ENCODE data around the gene RUNDC1.
A peak's percentile ranks its signal among the peaks of the same experiment; 100 is the strongest.
"Not testable (repeated sequence)": the region's sequence is repeated elsewhere in the genome, so short reads cannot be mapped to it uniquely, and the experiment has no call there.

RUNDC1 gene

DNA sequence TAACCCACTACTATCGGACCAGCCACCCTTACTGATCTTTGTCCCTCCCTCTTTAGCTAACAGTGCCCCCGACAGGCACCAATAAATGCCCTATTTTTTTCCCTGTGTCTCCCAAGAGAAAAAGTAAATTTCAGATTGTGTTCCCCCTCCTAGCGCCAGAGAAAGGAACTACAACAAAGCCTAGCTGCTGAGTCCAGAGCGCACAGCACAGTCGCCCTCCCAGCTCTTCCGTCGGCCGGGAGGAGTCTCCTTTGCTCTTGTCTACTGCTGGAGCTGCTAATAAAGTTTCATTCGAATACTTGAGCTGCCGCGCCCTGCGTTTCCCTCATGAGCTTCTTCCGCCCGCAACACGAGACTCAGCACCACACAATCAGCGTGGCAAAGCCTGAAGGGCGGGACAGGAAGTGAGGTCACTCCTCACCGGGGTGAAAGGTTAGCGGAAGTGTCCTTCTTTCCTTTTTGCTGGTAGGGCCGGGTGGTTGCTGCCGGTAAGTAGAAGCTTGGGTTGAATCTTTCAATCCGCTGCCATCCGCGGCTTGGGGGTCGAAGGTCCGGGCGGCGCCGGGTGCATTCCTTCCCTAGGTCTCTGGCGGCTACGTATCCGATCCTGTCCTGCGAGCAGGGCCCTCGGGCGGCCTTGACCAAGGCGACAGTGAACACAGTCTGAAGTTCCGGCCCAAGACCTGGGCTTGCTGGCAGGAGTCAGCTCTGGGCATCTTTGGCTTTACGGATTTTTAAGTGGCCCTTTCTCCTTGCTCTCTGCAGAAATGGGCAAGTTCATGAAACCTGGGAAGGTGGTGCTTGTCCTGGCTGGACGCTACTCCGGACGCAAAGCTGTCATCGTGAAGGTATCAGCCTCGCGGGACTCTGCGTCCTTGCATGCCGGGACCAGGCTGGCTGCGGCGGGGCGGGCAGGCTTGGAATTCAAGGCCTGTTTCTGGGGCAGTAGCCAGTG lies 17.9 kb downstream of the RUNDC1 start, which contains the start of gene RPL27:
Gene RPL27, plus strand, starts transcription at position 436 of the 955 bp plus-strand sequence. Its CDS starts 332 bp downstream, at position 768.
- Histone ChIP-seq H3K4me3 (ENCODE audit: low read depth, low read length) (peak within 1 kb of the TSS; percentile 100), H3K9me3 (no peaks in the 10 kb centered on the region), H3K27me3 (no peaks in the 10 kb centered on the region), H3K36me3 (peaks cover 50% of the 10 kb centered on the region), H3K4me1 (no peaks in the 10 kb centered on the region)
- peak; percentile 97 for DNase-seq
- TF ChIP-seq, protein P1, sequence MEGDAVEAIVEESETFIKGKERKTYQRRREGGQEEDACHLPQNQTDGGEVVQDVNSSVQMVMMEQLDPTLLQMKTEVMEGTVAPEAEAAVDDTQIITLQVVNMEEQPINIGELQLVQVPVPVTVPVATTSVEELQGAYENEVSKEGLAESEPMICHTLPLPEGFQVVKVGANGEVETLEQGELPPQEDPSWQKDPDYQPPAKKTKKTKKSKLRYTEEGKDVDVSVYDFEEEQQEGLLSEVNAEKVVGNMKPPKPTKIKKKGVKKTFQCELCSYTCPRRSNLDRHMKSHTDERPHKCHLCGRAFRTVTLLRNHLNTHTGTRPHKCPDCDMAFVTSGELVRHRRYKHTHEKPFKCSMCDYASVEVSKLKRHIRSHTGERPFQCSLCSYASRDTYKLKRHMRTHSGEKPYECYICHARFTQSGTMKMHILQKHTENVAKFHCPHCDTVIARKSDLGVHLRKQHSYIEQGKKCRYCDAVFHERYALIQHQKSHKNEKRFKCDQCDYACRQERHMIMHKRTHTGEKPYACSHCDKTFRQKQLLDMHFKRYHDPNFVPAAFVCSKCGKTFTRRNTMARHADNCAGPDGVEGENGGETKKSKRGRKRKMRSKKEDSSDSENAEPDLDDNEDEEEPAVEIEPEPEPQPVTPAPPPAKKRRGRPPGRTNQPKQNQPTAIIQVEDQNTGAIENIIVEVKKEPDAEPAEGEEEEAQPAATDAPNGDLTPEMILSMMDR (IDR thresholded peaks at IDR 0.05; ENCODE audit: low read depth, low read length): peak; percentile 89

DNA sequence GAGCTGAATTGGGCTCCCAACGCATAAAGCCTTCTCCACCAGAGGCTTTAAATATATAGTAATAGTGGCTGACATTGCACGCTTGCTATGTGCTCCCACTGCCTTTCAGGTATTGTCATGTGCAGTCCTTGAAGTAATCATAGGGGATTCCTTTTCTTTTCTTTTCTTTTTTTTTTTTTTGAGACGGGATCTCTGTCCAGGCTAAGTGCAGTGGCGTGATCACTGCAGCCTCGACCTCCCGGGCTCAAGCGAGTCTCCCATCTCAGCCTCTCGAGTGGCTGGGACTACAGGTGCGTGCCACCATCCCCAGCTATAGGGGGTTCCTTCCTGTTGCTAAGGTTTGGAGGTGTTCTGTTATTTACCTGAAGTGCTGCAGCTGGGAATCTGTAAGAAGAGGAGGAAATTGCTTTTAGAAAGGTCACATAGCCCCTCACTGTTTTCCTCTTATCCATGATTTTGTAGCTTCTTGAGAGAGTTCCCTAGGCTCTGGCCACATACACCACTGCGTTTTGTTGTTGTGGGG lies 18.7 kb downstream of the RUNDC1 start:
- DNase-seq: no peak
- H3K36me3 ChIP-seq: peaks cover 52% of the 10 kb centered on the region
- no peaks in the 10 kb centered on the region for H3K27me3 ChIP-seq
- H3K4me1 ChIP-seq: no peaks in the 10 kb centered on the region
- no peaks in the 10 kb centered on the region for H3K9me3 ChIP-seq
- TF ChIP-seq, protein P1 (IDR thresholded peaks at IDR 0.05; ENCODE audit: low read depth, low read length): no peak
- H3K4me3 ChIP-seq (ENCODE audit: low read depth, low read length): peak overlapping the region; percentile 100

DNA sequence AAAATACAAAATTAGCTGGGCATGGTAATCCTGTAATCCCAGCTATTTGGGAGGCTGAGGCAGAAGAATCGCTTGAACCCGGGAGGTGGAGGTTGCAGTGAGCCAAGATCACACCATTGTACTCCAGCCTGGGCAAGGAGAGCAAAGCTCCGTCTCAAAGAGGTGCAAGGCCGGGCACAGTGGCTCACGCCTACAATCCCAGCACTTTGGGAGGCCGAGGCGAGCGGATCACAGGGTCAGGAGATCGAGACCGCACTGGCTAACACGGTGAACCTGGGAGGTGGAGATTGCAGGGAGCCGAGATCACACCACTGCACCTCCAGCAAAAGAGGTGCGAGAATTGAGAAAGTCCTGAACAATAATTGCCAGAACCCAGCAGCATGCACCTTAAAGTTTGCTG lies 20.5 kb downstream of the RUNDC1 start:
- peaks cover 58% of the 10 kb centered on the region for H3K36me3 ChIP-seq
- H3K4me3 ChIP-seq (ENCODE audit: low read depth, low read length); H3K27me3 ChIP-seq; DNase-seq; H3K4me1 ChIP-seq; H3K9me3 ChIP-seq: not testable (repeated sequence)

DNA sequence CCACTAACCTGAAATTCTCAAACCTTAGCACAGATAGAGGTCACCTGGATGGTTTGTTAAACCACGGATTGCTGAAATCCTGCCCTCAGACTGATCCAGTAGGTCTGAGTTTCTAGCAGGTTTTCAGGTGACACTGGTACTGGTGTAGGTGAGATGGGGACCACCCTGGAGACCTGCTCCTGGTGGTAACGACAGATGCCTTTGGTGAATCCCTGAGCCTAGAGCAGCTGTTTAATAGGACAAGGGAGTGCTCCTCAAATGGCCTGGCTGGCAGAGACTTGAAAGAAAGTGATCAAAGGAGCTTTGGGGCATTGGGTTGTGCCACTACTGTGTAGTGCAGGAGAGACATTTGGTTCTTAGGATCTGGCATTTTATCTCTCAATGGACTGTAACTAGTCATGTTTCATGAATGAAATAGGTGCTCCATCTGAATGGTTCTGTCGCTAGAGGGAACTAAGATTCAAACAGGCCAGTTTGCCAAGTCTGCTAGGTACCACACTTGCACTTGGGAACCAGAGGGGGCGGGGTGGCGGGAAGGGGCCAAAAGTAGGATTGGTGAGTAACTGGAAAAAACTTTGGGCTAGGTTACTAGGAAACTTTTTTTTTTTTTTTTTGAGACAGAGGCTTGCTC lies 23.3 kb downstream of the RUNDC1 start:
- TF ChIP-seq, protein P1 (IDR thresholded peaks at IDR 0.05; ENCODE audit: low read depth, low read length): no peak
- Histone ChIP-seq H3K4me3 (ENCODE audit: low read depth, low read length) (no peak overlapping the region), H3K36me3 (peaks cover 57% of the 10 kb centered on the region)

DNA sequence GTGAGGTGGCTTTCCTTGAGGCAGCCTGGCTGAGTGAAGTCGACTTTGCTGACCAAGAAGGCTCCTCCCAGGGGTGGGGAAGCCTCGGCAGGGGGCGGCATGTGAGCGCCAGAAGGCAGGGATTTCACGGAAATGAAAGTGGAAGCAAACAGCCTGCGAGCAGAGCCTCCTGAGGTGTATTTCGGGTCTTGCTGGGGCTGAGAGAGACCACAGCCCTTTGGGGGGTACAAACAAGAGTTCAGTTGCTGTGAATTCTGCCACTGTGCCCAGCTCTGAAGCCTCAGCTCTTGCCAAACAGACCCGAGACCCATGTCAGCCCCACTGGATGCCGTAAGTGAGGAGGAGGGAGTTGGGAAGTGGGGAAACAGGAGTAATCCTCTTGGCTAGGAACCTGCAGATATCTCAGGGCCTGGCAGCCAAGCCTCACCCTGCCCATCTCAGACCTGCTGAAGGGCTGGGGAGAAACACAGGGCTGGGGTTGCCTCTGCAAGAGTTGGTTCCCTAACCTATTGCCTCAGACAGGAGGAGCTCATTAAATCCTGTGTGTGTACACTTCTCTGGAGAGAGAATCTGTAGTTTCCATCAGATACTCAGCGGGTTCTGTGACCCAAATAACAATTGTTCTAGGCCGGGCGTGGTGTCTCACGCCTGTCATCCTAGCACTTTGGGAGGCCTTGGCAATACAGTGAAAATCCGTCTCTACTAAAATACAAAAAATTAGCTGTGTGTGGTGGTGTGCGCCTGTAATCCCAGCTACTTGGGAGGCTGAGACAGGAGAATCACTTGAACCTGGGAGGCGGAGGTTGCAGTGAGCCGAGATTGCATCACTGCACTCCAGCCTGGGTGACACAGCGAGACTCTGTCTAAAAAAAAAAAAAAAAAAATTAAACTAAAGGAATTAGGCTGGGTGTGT lies 26.5 kb downstream of the RUNDC1 start, which contains the start of gene IFI35:
Gene IFI35, plus strand, starts transcription at position 146 of the 913 bp plus-strand sequence. Its CDS starts 164 bp downstream, at position 310.
- Histone ChIP-seq H3K27me3 (no peaks in the 10 kb centered on the region), H3K36me3 (peaks cover 28% of the 10 kb centered on the region), H3K4me1 (no peaks in the 10 kb centered on the region), H3K9me3 (no peaks in the 10 kb centered on the region), H3K4me3 (ENCODE audit: low read depth, low read length) (peak within 1 kb of the TSS; percentile 50)
- DNase-seq: peak; percentile 71
- TF ChIP-seq, protein P1 (IDR thresholded peaks at IDR 0.05; ENCODE audit: low read depth, low read length): peak; percentile 54

More for the DNA sequence above, 23.3 kb downstream of the RUNDC1 start:
- Histone ChIP-seq H3K4me1 (no peaks in the 10 kb centered on the region), H3K27me3 (no peaks in the 10 kb centered on the region), H3K9me3 (no peaks in the 10 kb centered on the region)
- DNase-seq: no peak

Data from BE2C (cell line).